ENCODE measurements around the gene RANBP17.

RANBP17 gene

GRCh38 chr5:171270136-171270535 lies 408.3 kb downstream of the RANBP17 start:
- H3K27ac ChIP-seq = no peak overlapping the region
- TF ChIP-seq CTCF (conservative IDR thresholded peaks at IDR 0.05) = no peak

GRCh38 chr5:171271798-171272197 lies 410.0 kb downstream of the RANBP17 start:
- H3K27ac ChIP-seq = no peak overlapping the region
- TF ChIP-seq CTCF (conservative IDR thresholded peaks at IDR 0.05) = no peak

GRCh38 chr5:171272996-171273970 lies 411.5 kb downstream of the RANBP17 start:
- peak; percentile 83 for TF ChIP-seq CTCF (conservative IDR thresholded peaks at IDR 0.05)

GRCh38 chr5:171275841-171276544 lies 414.2 kb downstream of the RANBP17 start:
- TF ChIP-seq CTCF (conservative IDR thresholded peaks at IDR 0.05) = no peak
- no peak overlapping the region for H3K27ac ChIP-seq

More at GRCh38 chr5:171272996-171273970, 411.5 kb downstream of the RANBP17 start:
- H3K27ac ChIP-seq = no peak overlapping the region

- no peak overlapping the region for H3K27ac ChIP-seq
- no peak for TF ChIP-seq CTCF (conservative IDR thresholded peaks at IDR 0.05)
Measured at GRCh38 chr5:171283753-171284152, 421.9 kb downstream of the RANBP17 start.

- no peak for TF ChIP-seq CTCF (conservative IDR thresholded peaks at IDR 0.05)
- H3K27ac ChIP-seq = no peak overlapping the region
Measured at GRCh38 chr5:171285465-171285864, 423.6 kb downstream of the RANBP17 start.

GRCh38 chr5:171288066-171288465 lies 426.2 kb downstream of the RANBP17 start:
- no peak overlapping the region for H3K27ac ChIP-seq
- TF ChIP-seq CTCF (conservative IDR thresholded peaks at IDR 0.05) = no peak
